IPS-15b (cell line): ENCODE data around the gene GALC.
"Not testable (repeated sequence)": the region's sequence is repeated elsewhere in the genome, so short reads cannot be mapped to it uniquely, and the experiment has no call there.

Experiments
- H3K27me3 ChIP-seq: one replicate; pipeline ENCODE4 v1.6.1; 2013; ENCODE audit warnings: low read length; ENCODE audit not compliant: control insufficient read depth, insufficient read depth
- H3K36me3 ChIP-seq: one replicate; pipeline ENCODE4 v1.6.1; 2013; ENCODE audit warnings: low read length; ENCODE audit not compliant: control insufficient read depth, insufficient read depth
- H3K4me1 ChIP-seq: one replicate; pipeline ENCODE4 v1.6.1; 2013; ENCODE audit warnings: mild to moderate bottlenecking, low read length; ENCODE audit not compliant: control insufficient read depth, insufficient read depth
- H3K4me3 ChIP-seq: one replicate; pipeline ENCODE4 v1.5.1; 2013; ENCODE audit warnings: low read depth, low read length
- H3K9ac ChIP-seq: one replicate; pipeline ENCODE4 v1.6.1; 2013; ENCODE audit warnings: low read depth, mild to moderate bottlenecking, low read length
- H3K9me3 ChIP-seq: one replicate; pipeline ENCODE4 v1.6.1; 2013; ENCODE audit warnings: mild to moderate bottlenecking, low read length; ENCODE audit not compliant: control insufficient read depth, insufficient read depth

The GALC gene

GRCh38 chr14:88024252-88025086, 31.5 kb upstream of the GALC start:
- not testable (repeated sequence) for H3K9ac ChIP-seq, H3K4me1 ChIP-seq, H3K4me3 ChIP-seq, H3K27me3 ChIP-seq, H3K36me3 ChIP-seq, H3K9me3 ChIP-seq

- H3K36me3 ChIP-seq = no peaks in the 10 kb centered on the region
- no peak overlapping the region for H3K4me3 ChIP-seq
- H3K27me3 ChIP-seq = no peaks in the 10 kb centered on the region
- no peak overlapping the region for H3K9ac ChIP-seq
- no peaks in the 10 kb centered on the region for H3K9me3 ChIP-seq
- peaks cover 4% of the 10 kb centered on the region for H3K4me1 ChIP-seq
These were observed 30.7 kb upstream of the GALC start for GRCh38 chr14:88023658-88024187.

GRCh38 chr14:88017535-88017934, 24.6 kb upstream of the GALC start:
- Histone ChIP-seq H3K4me3 (no peak overlapping the region), H3K27me3 (no peaks in the 10 kb centered on the region), H3K9ac (no peak overlapping the region), H3K4me1 (no peaks in the 10 kb centered on the region), H3K36me3 (no peaks in the 10 kb centered on the region), H3K9me3 (no peaks in the 10 kb centered on the region)

GRCh38 chr14:88016768-88017167, 23.8 kb upstream of the GALC start:
- Histone ChIP-seq H3K4me3 (no peak overlapping the region), H3K9ac (no peak overlapping the region), H3K27me3 (no peaks in the 10 kb centered on the region), H3K36me3 (no peaks in the 10 kb centered on the region), H3K9me3 (no peaks in the 10 kb centered on the region), H3K4me1 (no peaks in the 10 kb centered on the region)

GRCh38 chr14:88013750-88014349, 20.9 kb upstream of the GALC start:
- no peaks in the 10 kb centered on the region for H3K27me3 ChIP-seq
- no peaks in the 10 kb centered on the region for H3K4me1 ChIP-seq
- H3K36me3 ChIP-seq = no peaks in the 10 kb centered on the region
- H3K9ac ChIP-seq = no peak overlapping the region
- H3K4me3 ChIP-seq = no peak overlapping the region
- no peaks in the 10 kb centered on the region for H3K9me3 ChIP-seq

GRCh38 chr14:88012495-88012894, 19.5 kb upstream of the GALC start:
- no peak overlapping the region for H3K4me3 ChIP-seq
- H3K27me3 ChIP-seq = no peaks in the 10 kb centered on the region
- H3K36me3 ChIP-seq = no peaks in the 10 kb centered on the region
- no peaks in the 10 kb centered on the region for H3K4me1 ChIP-seq
- no peaks in the 10 kb centered on the region for H3K9me3 ChIP-seq
- H3K9ac ChIP-seq = no peak overlapping the region

- Histone ChIP-seq H3K4me3 (no peak overlapping the region), H3K9me3 (no peaks in the 10 kb centered on the region), H3K27me3 (no peaks in the 10 kb centered on the region), H3K36me3 (no peaks in the 10 kb centered on the region), H3K4me1 (no peaks in the 10 kb centered on the region), H3K9ac (no peak overlapping the region)
These were observed 17.3 kb upstream of the GALC start for GRCh38 chr14:88010331-88010730.

GRCh38 chr14:88009486-88009885, 16.5 kb upstream of the GALC start:
- no peak overlapping the region for H3K9ac ChIP-seq
- no peak overlapping the region for H3K4me3 ChIP-seq
- no peaks in the 10 kb centered on the region for H3K36me3 ChIP-seq
- no peaks in the 10 kb centered on the region for H3K9me3 ChIP-seq
- H3K27me3 ChIP-seq = no peaks in the 10 kb centered on the region
- no peaks in the 10 kb centered on the region for H3K4me1 ChIP-seq

GRCh38 chr14:88008039-88008742, 15.2 kb upstream of the GALC start:
- Histone ChIP-seq H3K9ac (no peak overlapping the region), H3K4me1 (no peaks in the 10 kb centered on the region), H3K36me3 (no peaks in the 10 kb centered on the region), H3K9me3 (no peaks in the 10 kb centered on the region), H3K27me3 (no peaks in the 10 kb centered on the region), H3K4me3 (no peak overlapping the region)

- Histone ChIP-seq H3K36me3 (no peaks in the 10 kb centered on the region), H3K4me3 (no peak overlapping the region), H3K9ac (no peak overlapping the region), H3K9me3 (no peaks in the 10 kb centered on the region), H3K27me3 (no peaks in the 10 kb centered on the region), H3K4me1 (no peaks in the 10 kb centered on the region)
These were observed 14.6 kb upstream of the GALC start for GRCh38 chr14:88007608-88008007.

- H3K27me3 ChIP-seq = no peaks in the 10 kb centered on the region
- H3K9ac ChIP-seq = no peak overlapping the region
- H3K4me3 ChIP-seq = no peak overlapping the region
- no peaks in the 10 kb centered on the region for H3K9me3 ChIP-seq
- no peaks in the 10 kb centered on the region for H3K36me3 ChIP-seq
- no peaks in the 10 kb centered on the region for H3K4me1 ChIP-seq
These were observed 13.2 kb upstream of the GALC start for GRCh38 chr14:88005978-88006851.
